Naive thymus-derived CD8-positive, alpha-beta T cell (primary cell): ENCODE results near the gene ALDH1A2. TPM values are rescaled to one million over a fixed set of nuclear protein-coding genes. Genes with fewer than 3 reads are reported as not detected.

ENCODE experiments used
- ATAC-seq, 2 donors: fragments of 150-1000 bp; cut with Tn5 transposase in 1 of 2; sonication (Bioruptor Pico), chemical (Tn5 transposase) in 1 of 2; 1 replicate in 1 of 2; 2 replicates in 1 of 2; pipeline ENCODE4 v1.10.0; 2021; ENCODE audit warnings: mild to moderate bottlenecking in 2 of 2, moderate library complexity in 2 of 2
- POLR2A ChIA-PET: fragments of 350-600 bp; sonication (Branson Sonifier 250); formaldehyde crosslinking; loops from one replicate; lab custom pipeline; 2021; ENCODE audit warnings: antibody characterized with exemption; lab: Charles Lee
- DNase-seq, 10 donors: peaks; one replicate each; pipeline versions ENCODE4 v3.0.0 to v3.0.0-alpha.2; 2020 to 2022
- H3K27ac Mint-ChIP-seq, 10 donors: one replicate each; pipeline ENCODE4 v1.8.0; 2020 to 2022; ENCODE audit warnings: mild to moderate bottlenecking in 10 of 10, mixed read lengths in 10 of 10, moderate library complexity in 4 of 10, inconsistent platforms in 1 of 10
- H3K27me3 Mint-ChIP-seq, 5 donors: one replicate each; pipeline ENCODE4 v1.8.0; 2021 to 2022; ENCODE audit warnings: mixed read lengths in 5 of 5
- H3K36me3 Mint-ChIP-seq, 3 donors: one replicate each; pipeline ENCODE4 v1.8.0; 2020 to 2022; ENCODE audit warnings: mixed read lengths in 3 of 3, mild to moderate bottlenecking in 2 of 3, inconsistent platforms in 1 of 3
- H3K4me1 Mint-ChIP-seq, 4 donors: one replicate each; pipeline ENCODE4 v1.8.0; 2021 to 2022; ENCODE audit warnings: mixed read lengths in 4 of 4
- H3K4me3 Mint-ChIP-seq, 10 donors: one replicate each; pipeline ENCODE4 v1.8.0; 2020 to 2022; ENCODE audit warnings: mild to moderate bottlenecking in 10 of 10, mixed read lengths in 10 of 10, moderate library complexity in 6 of 10, inconsistent platforms in 1 of 10
- H3K9me3 Mint-ChIP-seq, 9 donors: one replicate each; pipeline ENCODE4 v1.8.0; 2020 to 2022; ENCODE audit warnings: mixed read lengths in 9 of 9, mild to moderate bottlenecking in 3 of 9, inconsistent platforms in 1 of 9, moderate library complexity in 1 of 9
- polyA plus RNA-seq, 3 donors: library from polyadenylated mRNA; unstranded; fragments of 300-500 nt; fragmentation: Illumina TruSeq; gene quantifications; one replicate each; pipeline ENCODE4 v1.2.3, GENCODE V29; 2021
- total RNA-seq, 8 experiments: library from RNA in 2 of 8; stranded (reverse) in 2 of 8; gene quantifications; one replicate each; pipeline ENCODE4 v1.2.3 and lab custom pipeline; 2021 to 2026

Gene ALDH1A2
- total and polyA plus RNA-seq, 5 experiments from 2014 or later: not detected

DNA sequence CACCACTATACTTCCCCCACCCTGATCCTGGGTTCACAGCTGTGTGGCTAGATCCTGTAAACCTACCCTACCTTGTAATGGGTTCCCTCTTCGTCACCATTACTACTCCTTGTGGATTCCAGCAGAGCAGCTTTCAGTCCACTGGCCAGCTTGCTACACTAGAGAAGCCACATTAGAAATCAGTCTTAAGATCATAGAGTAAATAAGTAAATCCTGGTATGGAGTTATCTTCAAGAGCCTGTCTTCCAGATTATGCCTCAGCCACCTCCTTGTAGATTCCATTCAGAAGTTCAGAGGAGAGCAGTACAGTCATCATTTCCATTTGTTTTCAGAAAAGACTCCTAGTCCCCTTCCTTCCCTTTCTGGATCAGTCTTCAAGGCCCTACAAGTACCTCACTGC is 123.7 kb downstream of the ALDH1A2 start:
- peaks cover 25 to 77% (median 36%) of the 10 kb centered on the region in 5 donors for H3K27me3 Mint-ChIP-seq
- H3K36me3 Mint-ChIP-seq: no peaks in the 10 kb centered on the region
- POLR2A ChIA-PET: no interaction called here
- no peak overlapping the region for H3K4me3 Mint-ChIP-seq
- no peak overlapping the region for H3K27ac Mint-ChIP-seq
- ATAC-seq (no peak), DNase-seq (no peak)
- peaks cover 0 to 6% (median 0%) of the 10 kb centered on the region in 9 donors for H3K9me3 Mint-ChIP-seq
- H3K4me1 Mint-ChIP-seq: no peaks in the 10 kb centered on the region

DNA sequence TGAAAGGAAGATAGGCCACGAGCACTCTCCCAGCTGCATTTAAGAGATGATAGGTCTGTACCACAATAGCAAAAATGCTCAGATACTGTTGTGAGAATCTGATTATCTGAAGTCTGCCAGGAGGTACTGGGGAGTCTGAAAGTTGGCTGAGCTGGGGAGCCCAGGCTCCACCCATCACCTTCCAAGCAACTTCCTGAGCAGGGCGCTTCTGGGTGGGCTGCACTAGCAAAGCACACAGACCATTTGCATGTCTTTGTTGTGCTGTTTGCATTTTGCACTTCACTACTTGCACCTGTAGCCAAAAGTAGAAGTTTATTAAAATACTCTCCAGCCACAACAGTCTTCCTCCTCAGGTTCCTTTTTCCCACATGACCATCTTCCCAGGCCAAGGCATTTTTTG is 133.2 kb downstream of the ALDH1A2 start:
- Mint-ChIP-seq H3K4me1 (no peaks in the 10 kb centered on the region), H3K27me3 (peaks cover 13 to 27% (median 23%) of the 10 kb centered on the region in 5 donors)

DNA sequence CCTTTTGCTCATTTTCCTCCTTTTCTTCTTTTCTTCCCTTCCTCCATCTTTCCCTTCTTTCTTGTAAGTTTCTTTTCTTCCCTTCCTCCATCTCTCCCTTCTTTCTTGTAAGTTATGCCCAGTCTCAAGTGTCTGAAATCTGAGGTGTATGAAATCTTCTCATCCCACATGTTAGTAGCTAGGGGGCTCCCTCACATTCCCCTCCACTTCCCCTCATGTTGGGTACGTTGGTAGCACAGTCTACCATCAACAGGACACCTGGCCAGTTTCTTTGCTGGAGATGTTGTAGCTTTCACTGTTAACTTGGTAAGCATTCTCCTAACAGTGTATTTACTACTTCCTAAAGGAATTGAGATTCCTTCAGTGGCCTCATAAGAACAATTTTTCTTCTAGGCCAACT is 133.9 kb downstream of the ALDH1A2 start:
- no peak for DNase-seq
- no peak overlapping the region for H3K4me3 Mint-ChIP-seq
- H3K36me3 Mint-ChIP-seq: no peaks in the 10 kb centered on the region
- peaks cover 0 to 3% (median 0%) of the 10 kb centered on the region in 9 donors for H3K9me3 Mint-ChIP-seq
- H3K4me1 Mint-ChIP-seq: no peaks in the 10 kb centered on the region
- peaks cover 13 to 25% (median 15%) of the 10 kb centered on the region in 5 donors for H3K27me3 Mint-ChIP-seq
- no peak for ATAC-seq
- POLR2A ChIA-PET: no interaction called here
- no peak overlapping the region for H3K27ac Mint-ChIP-seq

More for the DNA sequence above, 133.2 kb downstream of the ALDH1A2 start:
- Mint-ChIP-seq H3K27ac (no peak overlapping the region), H3K36me3 (no peaks in the 10 kb centered on the region), H3K4me3 (no peak overlapping the region), H3K9me3 (peaks cover 0 to 6% (median 0%) of the 10 kb centered on the region in 9 donors)
- POLR2A ChIA-PET: no interaction called here
- no peak for DNase-seq
- ATAC-seq: no peak

DNA sequence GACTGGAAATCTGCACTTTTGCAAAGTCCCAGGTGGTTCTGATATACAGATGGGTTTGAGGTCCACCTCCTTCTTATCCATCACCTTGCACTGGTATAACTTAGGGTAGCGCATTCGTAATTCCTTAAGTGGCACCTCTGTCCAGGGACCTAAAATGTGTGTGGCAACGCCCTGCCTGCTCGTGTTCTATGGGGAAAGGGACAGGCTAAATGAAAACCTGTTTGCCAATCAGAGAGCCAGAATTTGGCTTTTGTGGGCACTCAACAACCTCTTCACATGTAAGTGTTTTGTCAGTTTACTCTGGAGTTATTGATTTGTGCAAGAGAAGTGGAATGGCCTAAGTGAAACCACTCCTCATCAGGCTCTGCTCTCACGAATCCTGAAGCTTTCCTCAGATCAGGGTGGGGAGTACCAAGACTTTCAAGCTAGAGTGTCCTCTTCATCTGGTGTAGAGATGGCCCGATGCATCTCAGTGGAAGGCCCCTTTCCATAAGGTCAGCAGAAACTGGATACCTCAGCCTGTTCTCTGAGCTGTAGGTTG is 138.3 kb downstream of the ALDH1A2 start:
- Mint-ChIP-seq H3K4me1 (no peaks in the 10 kb centered on the region), H3K9me3 (peaks cover 0 to 3% (median 0%) of the 10 kb centered on the region in 9 donors), H3K4me3 (no peak overlapping the region), H3K36me3 (no peaks in the 10 kb centered on the region), H3K27ac (no peak overlapping the region), H3K27me3 (peaks cover 11 to 25% (median 17%) of the 10 kb centered on the region in 5 donors)
- ATAC-seq: no peak
- POLR2A ChIA-PET: interaction anchor here (0.5 kb wide), 1 partner anchor 1281 kb away, joined by 3 read pairs; no protein-coding TSS in a partner anchor
- no peak for DNase-seq

DNA sequence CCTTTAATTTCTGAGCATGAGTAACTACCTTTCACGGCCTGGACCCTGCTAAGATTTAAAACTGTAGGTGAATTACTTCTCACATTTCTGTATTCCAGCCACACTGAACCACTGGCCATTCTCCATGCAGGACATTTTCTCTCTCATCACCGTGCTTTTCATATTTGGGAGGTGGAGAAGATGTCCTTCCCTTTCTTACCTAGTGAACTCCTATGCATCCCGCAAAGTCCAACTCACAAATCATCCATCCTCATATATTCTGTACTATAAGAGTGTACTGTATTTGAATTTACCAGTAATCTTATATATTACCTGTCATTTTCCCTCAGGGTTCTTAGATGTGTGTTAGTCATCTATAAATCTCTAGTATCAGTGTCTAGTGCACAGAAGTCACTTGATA is 139.9 kb downstream of the ALDH1A2 start:
- ATAC-seq: no peak
- H3K4me3 Mint-ChIP-seq: no peak overlapping the region
- H3K27me3 Mint-ChIP-seq: peaks cover 8 to 19% (median 8%) of the 10 kb centered on the region in 5 donors
- no peaks in the 10 kb centered on the region for H3K36me3 Mint-ChIP-seq
- DNase-seq: no peak
- no peaks in the 10 kb centered on the region for H3K4me1 Mint-ChIP-seq
- POLR2A ChIA-PET: no interaction called here
- H3K27ac Mint-ChIP-seq: no peak overlapping the region
- H3K9me3 Mint-ChIP-seq: peaks cover 0 to 3% (median 0%) of the 10 kb centered on the region in 9 donors

DNA sequence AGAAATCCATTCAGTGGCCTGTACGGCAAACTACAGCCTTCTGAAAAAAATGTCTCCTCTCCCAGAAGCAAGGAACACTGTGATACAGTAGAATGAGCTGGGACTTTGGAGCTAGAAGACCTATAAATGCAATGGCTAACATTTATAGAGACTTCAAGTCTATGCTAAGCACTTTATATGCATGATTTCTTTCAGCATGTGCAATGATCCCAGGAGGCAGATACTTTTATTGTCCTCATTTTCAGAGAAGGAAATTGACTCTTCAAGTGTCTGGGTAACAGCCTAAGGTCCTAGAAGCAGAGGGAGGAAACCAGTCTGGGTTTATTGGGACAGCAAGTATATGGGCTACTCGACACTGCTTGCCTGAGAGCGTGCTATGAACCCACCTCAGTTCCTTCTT is 140.9 kb downstream of the ALDH1A2 start:
- Mint-ChIP-seq H3K9me3 (peaks cover 0 to 3% (median 0%) of the 10 kb centered on the region in 9 donors), H3K4me1 (no peaks in the 10 kb centered on the region), H3K27me3 (peaks cover 7 to 23% (median 14%) of the 10 kb centered on the region in 5 donors), H3K36me3 (no peaks in the 10 kb centered on the region), H3K27ac (no peak overlapping the region), H3K4me3 (no peak overlapping the region)
- no peak for DNase-seq
- POLR2A ChIA-PET: no interaction called here
- ATAC-seq: no peak

DNA sequence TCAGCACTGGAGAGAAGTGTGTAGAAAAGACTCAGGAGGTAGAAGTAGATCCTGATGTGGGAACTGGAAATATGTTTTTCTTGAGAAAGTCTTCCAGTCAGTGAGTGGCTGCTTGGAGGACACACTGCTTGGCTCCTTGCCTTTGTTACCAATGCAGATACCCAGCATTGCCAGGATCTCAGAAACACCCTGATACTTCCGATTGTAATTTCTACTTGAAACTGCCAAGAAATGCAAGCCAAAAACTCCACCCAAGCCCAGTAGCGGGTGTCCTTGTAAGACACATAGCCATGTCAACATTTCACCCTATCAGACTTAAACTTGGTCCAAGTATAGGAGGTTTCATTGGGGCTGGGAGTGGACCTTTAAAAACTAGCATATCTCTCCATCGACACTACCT is 141.8 kb downstream of the ALDH1A2 start:
- Mint-ChIP-seq H3K27ac (no peak overlapping the region), H3K4me1 (no peaks in the 10 kb centered on the region), H3K36me3 (no peaks in the 10 kb centered on the region), H3K4me3 (no peak overlapping the region), H3K9me3 (peaks cover 0 to under 1% (median 0%) of the 10 kb centered on the region in 9 donors), H3K27me3 (peaks cover 5 to 26% (median 11%) of the 10 kb centered on the region in 5 donors)
- ATAC-seq (no peak), DNase-seq (no peak)
- POLR2A ChIA-PET: no interaction called here

DNA sequence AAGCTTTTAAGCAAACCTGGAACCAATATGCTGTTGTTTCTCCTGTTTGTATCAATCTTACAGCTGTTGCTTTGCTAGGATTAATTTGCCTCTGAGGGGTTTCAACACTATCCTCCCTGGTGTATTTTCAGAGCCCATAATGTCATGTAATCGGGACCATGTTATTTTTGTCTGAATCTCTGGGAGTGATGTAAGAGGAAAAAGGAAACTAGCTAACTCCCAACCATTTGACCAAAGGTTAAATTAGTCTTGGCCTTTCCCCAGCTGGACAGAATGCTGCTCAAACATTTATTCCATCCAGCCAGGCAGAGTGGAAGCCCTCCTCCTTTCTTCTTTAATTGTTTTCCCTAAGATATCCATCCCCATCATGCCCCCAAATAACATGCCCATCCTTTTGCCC is 142.2 kb downstream of the ALDH1A2 start:
- POLR2A ChIA-PET: no interaction called here
- no peak overlapping the region for H3K27ac Mint-ChIP-seq
- no peaks in the 10 kb centered on the region for H3K9me3 Mint-ChIP-seq
- H3K4me1 Mint-ChIP-seq: no peaks in the 10 kb centered on the region
- ATAC-seq (no peak), DNase-seq (no peak)
- H3K4me3 Mint-ChIP-seq: no peak overlapping the region
- H3K36me3 Mint-ChIP-seq: no peaks in the 10 kb centered on the region
- peaks cover 5 to 30% (median 12%) of the 10 kb centered on the region in 5 donors for H3K27me3 Mint-ChIP-seq

DNA sequence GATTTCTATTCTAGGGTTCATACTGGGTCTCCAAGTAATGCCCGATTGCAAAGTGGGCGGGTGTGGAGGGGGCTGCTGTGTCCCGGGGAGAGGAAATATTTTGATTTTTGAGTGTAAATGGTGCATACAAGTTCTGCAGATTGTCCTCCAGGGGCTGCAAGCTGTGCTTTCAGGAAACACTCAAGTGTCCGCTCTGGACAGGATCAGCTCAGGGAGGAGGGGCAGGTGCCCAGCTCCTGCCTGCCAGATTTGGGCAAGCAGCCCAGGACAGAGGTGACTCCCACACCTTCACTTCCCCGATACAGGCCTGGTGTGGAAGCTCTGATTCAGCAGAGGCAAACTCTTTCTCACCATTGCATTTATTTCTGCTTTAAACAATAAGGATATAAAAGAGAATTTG is 142.7 kb downstream of the ALDH1A2 start:
- Mint-ChIP-seq H3K27ac (no peak overlapping the region), H3K4me3 (no peak overlapping the region), H3K9me3 (no peaks in the 10 kb centered on the region), H3K27me3 (peaks cover 3 to 35% (median 15%) of the 10 kb centered on the region in 5 donors), H3K4me1 (no peaks in the 10 kb centered on the region), H3K36me3 (no peaks in the 10 kb centered on the region)
- no peak for ATAC-seq
- POLR2A ChIA-PET: no interaction called here
- no peak for DNase-seq

DNA sequence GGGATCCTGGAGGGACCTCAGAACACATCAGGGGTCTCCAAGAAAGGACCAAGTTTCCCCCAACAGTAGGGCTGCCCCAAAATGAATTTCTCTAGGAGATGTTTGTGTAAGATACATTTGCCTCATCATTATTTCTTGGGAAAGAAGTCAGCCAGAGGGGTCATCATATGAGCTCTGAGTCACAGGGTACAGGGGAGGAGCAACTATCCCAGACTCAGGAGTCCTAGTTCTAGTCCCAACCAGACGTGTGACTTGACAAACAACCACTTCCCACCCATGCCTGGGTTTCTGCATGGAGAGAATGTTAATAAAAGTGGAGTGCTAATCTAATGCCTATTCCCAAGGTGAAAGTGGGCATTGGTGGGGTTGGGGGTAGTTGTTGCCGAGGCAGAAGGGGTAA is 144.1 kb downstream of the ALDH1A2 start:
- no peak overlapping the region for H3K4me3 Mint-ChIP-seq
- ATAC-seq: no peak
- no peaks in the 10 kb centered on the region for H3K36me3 Mint-ChIP-seq
- POLR2A ChIA-PET: no interaction called here
- no peaks in the 10 kb centered on the region for H3K4me1 Mint-ChIP-seq
- no peak overlapping the region for H3K27ac Mint-ChIP-seq
- H3K9me3 Mint-ChIP-seq: no peaks in the 10 kb centered on the region
- peaks cover 3 to 35% (median 15%) of the 10 kb centered on the region in 5 donors for H3K27me3 Mint-ChIP-seq
- no peak for DNase-seq

DNA sequence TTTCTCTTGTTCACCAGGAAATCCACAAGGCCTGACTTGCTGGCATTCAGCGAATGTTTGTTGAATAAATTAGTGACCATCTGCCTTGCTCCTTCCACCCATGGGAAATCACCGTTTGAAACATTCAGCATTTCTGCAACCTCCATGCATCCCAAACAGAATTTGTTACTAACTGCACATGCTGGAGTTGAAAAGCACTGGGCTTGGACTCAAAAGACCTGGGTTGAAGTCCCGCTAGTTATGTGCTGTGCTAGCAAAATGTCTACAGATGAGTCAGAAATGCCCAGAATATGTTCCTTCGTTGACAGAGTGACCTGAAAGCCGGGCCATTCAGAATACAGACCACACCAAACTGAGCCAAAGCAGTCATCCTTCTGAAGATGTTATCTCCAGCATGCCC is 144.6 kb downstream of the ALDH1A2 start:
- DNase-seq (no peak), ATAC-seq (no peak)
- Mint-ChIP-seq H3K4me1 (no peaks in the 10 kb centered on the region), H3K9me3 (no peaks in the 10 kb centered on the region), H3K27ac (no peak overlapping the region), H3K36me3 (no peaks in the 10 kb centered on the region), H3K27me3 (peaks cover 2 to 31% (median 15%) of the 10 kb centered on the region in 5 donors), H3K4me3 (no peak overlapping the region)
- POLR2A ChIA-PET: no interaction called here

DNA sequence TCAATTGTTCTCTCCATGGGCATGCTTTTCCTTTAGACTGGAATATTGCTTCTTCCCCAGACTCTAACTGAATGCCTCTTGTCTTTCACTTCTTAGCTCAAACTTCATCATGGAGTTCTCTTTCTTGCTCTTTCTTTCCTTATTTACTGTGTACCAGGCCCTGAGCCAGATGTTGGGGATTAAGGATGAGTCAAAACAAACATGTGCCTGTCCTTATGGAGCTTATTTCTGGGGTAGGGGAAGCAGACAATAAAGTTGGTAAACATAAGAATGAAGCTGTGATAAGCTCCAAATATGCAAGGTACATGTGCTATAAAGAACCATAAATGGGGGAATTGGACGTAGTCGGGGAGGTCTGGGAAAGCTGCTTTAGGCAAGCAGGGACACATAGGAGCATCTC is 145.8 kb downstream of the ALDH1A2 start:
- no peaks in the 10 kb centered on the region for H3K4me1 Mint-ChIP-seq
- H3K27ac Mint-ChIP-seq: no peak overlapping the region
- DNase-seq (no peak), ATAC-seq (no peak)
- peaks cover 2 to 21% (median 15%) of the 10 kb centered on the region in 5 donors for H3K27me3 Mint-ChIP-seq
- no peaks in the 10 kb centered on the region for H3K9me3 Mint-ChIP-seq
- H3K36me3 Mint-ChIP-seq: no peaks in the 10 kb centered on the region
- no peak overlapping the region for H3K4me3 Mint-ChIP-seq
- POLR2A ChIA-PET: no interaction called here

DNA sequence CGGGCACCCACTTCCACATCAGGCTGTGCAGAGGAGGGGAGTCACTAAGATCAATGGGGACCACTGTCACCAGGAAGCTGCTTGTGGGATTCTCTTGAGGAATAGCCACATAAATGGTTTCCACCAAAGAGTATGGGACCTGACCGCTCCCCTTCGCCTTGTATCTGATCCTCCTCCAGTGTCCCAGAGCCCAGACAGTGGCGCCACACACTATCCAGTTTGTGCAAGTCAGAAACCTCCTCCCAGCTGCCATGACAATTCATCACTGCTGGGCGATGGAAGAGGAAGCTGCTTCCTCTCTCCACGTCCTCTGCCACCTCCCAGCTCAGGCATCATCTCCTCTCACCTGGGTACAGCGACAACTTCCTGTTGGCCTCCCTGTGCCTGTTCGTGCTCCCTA is 147.5 kb downstream of the ALDH1A2 start:
- no peak overlapping the region for H3K27ac Mint-ChIP-seq
- POLR2A ChIA-PET: no interaction called here
- no peak for DNase-seq

DNA sequence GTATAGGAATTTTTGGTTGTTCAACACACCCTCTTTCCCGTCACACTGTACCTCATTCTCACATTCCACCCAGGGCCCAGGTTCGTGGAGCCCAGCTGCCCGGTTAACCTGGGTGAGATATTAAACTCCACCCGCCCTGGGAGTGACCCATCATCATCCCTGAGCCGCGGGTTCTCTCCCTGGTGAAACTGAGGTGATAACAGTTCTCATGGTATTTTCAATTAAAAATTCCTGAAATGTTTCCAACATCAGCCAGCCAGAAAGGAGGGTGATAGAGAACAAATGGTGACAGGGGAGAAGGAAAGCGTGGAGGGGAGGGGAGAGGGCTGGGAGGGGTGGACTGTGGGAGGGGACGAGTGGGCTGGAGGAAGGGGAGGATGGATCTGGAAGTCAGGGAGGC is 148.8 kb downstream of the ALDH1A2 start:
- peaks cover 4 to 21% (median 8%) of the 10 kb centered on the region in 5 donors for H3K27me3 Mint-ChIP-seq
- DNase-seq: no peak
- no peak overlapping the region for H3K4me3 Mint-ChIP-seq
- no peak for ATAC-seq
- H3K4me1 Mint-ChIP-seq: no peaks in the 10 kb centered on the region
- H3K27ac Mint-ChIP-seq: no peak overlapping the region
- POLR2A ChIA-PET: no interaction called here
- no peaks in the 10 kb centered on the region for H3K9me3 Mint-ChIP-seq
- no peaks in the 10 kb centered on the region for H3K36me3 Mint-ChIP-seq

More for the DNA sequence above, 147.5 kb downstream of the ALDH1A2 start:
- Mint-ChIP-seq H3K9me3 (no peaks in the 10 kb centered on the region), H3K4me1 (no peaks in the 10 kb centered on the region), H3K4me3 (no peak overlapping the region), H3K27me3 (peaks cover 4 to 21% (median 13%) of the 10 kb centered on the region in 5 donors), H3K36me3 (no peaks in the 10 kb centered on the region)
- no peak for ATAC-seq
